Lung microvascular endothelial cell (primary cell): ENCODE results near the gene SREBF2. TPM values are rescaled to one million over a fixed set of nuclear protein-coding genes. Genes with fewer than 3 reads are reported as not detected.

ENCODE experiments used
- DNase-seq, 2 donors: peaks; one replicate each; pipeline versions ENCODE4 v3.0.0 to v3.0.0-alpha.2; 2010; ENCODE audit warnings: low read depth in 2 of 2
- total RNA-seq: library from RNA; depleted of rRNA; stranded (reverse); fragments of >200 nt; gene quantifications from 2 replicates; pipeline ENCODE4 v1.2.1, GENCODE V29; 2014

SREBF2 gene
- total RNA-seq = 36.4 and 47.2 TPM in 2 replicates

DNA sequence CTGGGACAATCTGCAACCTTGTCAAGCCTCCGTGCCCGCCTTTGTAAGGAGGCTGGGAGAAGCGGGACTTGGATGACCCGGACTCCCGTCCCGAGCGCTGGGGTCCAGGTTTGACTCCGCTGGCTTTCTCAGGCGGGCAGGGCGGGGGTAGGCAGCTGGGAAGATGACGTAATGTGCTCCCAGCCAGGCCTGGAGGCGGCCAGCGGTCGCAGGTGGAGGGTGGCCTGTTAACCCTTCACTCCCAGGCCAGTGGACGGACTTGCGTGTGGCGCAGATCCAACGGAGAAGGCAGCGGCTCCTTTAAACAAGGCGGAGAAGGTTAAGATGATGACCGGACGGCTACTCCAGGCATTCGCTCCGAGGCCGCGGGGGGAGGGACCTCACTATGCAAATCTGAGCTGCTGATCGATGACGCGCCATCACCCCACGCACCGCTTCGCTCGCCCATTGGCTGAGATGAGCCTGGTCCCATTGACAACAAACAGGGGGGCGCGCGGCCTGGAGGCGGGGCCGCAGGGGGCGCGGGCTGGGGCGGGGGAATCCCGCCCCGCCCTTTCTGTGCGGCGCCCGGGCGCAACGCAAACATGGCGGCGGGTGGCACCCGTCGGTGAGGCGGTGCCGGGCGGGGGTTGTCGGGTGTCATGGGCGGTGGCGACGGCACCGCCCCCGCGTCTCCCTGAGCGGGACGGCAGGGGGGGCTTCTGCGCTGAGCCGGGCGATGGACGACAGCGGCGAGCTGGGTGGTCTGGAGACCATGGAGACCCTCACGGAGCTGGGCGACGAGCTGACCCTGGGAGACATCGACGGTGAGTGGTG, at the start of gene SREBF2:
SREBF2 (plus strand) TSS at position 553 of the 816 bp plus-strand sequence; CDS start at position 719, 166 bp downstream.
- peak; percentile 99 to 100 for DNase-seq

DNA sequence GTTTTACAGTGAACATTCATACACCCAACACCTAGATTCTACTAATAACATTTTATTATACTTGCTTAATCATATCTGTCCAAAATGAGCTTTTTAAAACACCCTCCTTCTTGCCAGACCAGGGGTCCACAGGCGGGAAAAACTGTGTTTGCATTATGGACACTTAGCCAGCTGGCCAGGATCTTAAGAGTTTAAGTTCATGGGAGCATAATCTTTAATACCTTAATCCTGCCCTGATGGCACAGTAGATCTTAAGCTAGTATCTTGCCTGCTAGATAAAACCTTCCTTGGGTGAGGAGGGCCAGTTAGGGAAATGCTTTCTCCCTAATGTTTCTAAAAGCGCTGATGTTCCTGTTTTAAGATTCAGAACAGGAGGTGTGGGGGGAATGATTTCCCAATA, 45.6 kb upstream of the SREBF2 start:
- no peak for DNase-seq

DNA sequence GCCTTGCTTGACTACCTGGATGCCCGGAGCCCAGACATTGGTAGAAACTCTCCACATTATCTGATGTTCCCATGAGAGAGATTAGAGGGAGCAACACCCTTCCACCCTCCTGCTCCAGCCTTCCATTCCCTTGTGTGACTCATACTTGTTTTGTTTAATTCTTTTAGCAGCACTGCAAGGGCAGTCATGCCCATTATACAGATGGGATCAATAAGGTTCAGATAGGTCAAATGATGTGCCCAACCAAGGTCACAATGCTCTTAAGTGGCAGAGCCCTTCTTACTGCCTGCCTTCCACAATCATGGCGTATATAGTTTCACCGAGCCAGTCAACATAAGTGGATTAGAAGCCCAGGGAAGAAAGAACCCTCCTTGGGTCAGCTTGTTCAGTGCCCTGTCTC, 39.0 kb upstream of the SREBF2 start:
- no peak for DNase-seq

DNA sequence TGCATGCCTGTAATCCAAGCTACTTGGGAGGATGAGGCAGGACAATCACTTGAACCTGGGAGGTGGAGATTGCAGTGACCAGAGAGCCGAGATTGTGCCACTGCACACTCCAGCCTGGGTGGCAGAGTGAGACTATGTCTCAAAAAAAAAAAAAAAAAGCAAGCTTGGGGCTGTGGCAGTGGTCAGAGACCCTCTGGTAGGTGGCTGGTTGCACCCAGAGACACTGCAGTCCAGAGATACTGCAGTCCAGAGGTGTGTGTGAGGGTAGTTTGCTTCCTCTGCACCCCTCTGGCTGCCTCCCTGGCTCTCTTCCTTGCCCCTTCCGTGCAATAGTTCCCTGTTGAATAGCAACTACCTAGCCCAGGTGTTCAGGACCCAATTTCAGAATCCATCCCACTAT, 34.2 kb upstream of the SREBF2 start:
- DNase-seq = no peak

DNA sequence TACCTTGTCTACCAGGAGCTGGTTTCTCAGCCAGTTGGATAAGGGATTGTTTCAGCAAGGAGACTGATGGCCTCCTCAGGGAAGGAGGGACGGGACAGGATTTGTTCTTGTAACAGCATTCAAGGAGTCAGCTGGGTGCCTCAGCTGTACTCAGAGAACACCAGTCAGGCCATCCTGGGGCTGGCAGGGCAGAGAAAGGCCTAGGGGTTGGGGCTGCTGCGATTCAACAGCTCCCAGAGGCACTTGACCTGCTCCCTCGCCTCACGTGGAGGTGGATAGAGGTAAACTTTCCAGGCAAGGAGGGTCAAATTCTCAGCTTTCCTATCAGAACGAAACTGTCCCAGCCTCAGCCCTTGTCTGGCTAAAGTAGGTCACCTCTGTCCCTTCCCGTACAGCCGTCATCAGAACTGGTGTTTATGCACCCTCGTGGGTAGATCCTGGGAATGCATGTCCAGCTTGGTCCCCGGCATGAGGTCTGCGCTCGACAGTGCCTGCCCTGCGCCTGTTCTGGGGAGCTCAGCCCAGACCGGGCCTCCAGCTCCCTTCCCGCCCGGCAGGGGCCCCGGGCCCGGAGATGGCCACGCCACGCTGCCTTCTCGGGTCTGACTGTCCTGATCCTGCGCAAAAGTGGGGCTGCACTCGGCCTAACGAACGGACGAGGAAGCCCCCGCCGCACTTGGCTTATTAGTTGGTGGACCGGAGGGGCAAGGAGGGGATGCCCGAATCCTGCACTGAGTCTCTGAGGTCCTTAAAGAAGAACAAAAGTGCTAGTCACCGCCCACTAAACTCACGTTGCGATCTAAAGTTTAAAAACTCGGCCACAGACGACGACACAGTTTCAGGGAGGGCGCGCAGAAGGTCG, 33.2 kb upstream of the SREBF2 start:
- peak; percentile 19 to 45 for DNase-seq

DNA sequence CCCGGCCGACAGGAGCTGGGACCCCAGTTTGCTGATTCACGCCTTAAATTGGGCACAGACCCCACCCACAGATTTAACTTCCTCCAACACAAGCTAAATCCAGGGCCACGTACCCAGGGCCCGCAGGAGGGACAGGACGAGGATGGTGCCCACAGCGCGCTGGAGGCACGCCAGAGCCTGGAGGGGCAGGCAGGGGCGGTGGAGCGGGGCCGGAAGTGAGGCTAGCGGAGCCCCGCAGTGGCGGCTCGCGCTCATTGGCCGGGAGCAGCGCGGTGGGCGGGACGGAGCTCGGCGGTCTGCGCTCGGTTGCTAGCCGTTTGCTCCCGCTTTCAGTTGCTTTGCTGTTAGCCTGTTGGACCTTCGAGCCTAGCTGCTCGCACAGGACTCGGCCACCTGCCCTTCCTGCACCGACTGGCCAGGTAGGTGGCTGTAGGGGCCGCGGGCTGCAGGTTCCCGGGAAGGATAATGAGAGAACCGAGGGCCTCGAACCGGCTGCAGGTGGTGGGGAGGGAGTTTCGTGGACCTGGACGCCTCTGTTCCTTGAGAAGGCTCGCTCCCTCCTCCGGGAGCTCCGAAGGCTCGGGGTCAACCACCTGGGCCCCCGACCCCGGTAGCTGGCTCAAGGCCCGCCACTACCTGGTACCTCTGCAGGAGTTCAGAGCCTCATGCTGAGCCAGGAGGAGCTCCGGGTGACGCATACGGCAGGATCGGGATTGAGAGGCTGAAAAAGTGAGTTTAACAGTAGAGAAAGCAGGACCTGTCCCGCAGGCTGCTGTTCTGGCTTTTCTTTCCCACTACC, 32.4 kb upstream of the SREBF2 start, which contains the start of gene CCDC134:
CCDC134 (plus strand) TSS at position 332 of the 799 bp plus-strand sequence. CDS start 8,212 bp downstream, outside the sequence.
- peak; percentile 79 to 88 for DNase-seq

DNA sequence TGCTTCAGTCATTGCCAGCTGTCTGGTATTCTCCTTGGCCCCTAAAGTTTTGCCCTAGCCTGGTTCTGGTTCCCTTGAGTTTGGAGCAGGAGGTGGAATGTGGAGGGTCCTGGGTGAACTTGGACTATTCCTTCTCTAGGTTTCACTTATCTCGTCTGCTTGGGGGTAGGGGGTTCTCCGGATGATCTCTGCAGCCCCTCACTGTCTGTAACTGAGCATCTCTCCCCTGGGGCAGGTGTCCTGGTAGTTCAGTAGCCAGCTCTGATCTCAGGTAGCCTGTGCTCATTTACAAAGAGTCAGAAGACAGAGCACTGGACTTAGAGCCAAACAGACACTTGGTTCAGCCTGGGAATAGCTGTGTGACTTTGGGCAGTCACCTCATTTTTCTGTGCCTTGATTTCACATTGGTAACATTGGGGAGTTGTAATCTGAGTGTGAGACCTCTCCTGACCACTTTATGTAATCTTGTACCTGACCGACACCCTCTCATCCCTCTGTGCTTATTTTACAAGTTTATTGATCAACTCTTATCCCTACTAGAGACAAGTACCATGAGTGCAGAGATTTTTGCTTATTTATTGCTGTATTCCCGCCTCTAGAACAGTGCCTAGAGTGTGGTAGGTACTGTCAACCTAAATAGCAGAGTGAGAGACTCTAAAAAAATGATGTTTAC, 31.6 kb upstream of the SREBF2 start:
- no peak for DNase-seq

DNA sequence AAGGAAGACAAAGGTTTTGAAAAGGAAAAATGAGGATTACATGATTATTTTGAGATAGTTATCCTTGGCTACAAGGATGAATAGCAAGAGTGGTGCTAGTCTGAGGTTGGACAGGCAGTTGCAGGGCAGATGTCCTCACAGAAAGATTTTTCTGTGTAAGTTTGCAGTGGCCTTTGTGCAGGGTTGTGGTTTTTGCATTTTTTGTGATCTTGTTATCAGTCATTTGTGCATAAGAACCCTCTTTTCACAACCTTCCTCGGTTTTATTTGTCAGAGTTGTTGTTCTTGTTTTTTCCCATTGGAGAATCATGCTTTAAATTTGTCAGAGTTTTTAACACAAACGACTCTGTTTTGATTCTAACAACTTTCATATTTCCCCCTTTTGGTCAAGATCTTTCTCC, 31.0 kb upstream of the SREBF2 start:
- no peak for DNase-seq

DNA sequence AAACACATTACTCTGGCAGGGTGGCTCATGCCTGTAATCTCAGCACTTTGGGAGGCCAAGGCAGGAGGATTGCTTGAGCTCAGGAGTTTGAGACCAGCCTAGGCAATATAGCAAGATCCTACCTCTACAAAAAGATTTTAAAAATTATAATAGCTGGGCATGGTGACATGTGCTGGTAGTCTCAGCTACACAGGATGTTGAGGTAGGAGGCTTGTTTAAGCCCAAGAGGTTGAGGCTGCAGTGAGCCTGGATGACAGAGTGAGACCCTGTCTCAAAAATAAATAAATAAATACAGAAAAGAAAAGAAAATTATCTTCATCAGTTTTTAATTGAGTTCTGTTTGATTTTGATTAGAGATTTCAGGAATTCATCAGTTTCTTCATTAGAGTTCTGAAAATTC, 27.3 kb upstream of the SREBF2 start:
- DNase-seq = no peak

DNA sequence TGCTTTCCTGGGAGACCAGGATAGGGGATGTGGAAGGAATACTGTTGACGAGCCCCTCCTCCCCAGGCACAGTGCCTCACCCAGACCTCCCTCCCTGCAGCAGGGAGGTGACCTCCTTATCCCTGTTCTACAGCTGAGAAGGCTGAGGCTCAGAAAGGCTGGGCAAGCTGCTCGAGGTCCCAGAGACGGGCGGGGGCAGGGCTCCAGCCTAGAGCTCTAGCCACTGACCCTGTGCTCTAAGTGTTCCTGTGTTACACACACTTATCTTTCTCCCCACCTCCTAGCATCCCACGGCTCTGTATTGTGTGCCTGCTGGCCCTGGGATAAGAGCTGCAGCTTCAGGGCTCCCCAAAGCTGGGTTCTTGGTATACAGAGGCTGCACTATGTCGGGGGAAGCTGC, 24.5 kb upstream of the SREBF2 start:
- no peak for DNase-seq

DNA sequence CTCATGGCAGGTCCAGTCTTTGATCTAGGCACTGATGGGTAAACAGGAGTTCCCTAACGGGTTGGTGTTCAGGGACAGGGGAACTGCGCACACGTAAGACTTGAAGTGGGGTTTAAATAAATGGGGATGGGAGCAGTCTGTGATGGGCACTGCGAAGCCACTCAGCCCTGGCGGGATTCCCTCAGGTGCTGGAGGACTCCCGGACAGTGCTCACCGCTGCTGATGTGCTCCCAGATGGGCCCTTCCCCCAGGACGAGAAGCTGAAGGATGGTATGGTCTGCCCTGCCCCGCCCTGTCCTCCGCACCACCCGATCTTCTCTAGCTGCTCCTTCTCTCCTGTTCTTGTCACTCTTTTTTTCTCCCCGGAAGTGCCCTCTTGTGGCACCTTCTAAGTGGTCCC, 22.9 kb upstream of the SREBF2 start:
- DNase-seq = no peak

DNA sequence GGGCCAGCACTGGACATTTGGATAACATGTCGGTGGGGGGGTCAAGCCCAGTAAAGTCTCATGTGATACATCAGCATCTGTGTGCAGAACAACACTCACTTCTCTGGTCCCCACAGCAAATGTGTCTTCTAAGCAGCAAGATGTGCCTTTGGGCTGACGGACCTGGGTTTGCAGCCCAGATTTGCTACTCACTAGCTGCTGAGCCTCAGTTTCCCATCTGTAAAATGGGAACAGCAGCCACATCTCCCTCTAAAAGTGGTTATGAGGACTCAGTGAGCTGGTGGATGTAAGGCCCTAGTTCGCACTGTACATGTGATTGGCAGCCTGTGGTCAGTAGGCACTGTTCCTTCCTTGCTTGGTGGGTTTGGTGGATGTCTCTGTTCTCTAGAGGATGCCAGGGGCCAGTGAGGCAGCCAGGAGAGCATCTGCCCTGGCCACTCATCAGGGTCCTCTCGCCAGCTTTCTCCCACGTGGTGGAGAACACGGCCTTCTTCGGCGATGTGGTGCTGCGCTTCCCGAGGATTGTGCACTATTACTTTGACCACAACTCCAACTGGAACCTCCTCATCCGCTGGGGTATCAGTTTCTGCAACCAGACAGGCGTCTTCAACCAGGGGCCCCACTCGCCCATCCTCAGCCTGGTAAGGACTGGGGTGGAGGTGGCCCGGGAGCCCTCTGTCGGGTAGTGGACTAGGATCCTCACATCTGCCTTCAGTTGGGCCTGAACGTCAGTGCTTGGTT, 19.9 kb upstream of the SREBF2 start:
- no peak for DNase-seq

DNA sequence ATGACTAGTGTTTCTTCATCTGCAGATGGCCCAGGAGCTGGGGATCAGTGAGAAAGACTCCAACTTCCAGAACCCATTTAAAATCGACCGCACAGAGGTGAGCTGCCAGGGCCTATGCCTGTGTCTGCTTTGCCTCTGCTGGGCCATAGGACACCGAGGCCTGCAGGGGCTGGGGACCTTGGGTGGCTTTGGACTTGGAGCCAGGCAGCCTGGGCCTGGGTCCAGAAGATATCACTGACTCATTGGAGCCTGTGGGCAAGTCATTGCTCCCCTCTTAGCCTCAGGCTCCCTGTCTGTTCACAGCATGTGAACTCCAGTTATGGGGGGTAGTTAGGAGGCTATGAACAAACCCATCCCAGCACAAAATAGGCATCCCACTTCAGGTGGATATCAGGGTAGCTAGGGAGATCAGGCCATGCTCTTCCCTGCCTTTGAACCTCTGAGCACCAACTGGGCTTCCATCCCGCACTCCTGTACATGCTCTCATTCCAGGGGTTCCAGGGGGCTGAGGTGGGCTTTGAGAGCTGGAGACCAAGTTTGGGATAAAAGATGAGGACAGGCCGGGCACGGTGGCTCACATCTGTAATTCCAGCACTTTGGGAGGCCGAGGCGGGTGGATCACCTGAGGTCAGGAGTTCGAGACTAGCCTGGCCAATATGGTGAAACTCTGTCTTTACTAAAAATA, 19.0 kb upstream of the SREBF2 start:
- DNase-seq = no peak

DNA sequence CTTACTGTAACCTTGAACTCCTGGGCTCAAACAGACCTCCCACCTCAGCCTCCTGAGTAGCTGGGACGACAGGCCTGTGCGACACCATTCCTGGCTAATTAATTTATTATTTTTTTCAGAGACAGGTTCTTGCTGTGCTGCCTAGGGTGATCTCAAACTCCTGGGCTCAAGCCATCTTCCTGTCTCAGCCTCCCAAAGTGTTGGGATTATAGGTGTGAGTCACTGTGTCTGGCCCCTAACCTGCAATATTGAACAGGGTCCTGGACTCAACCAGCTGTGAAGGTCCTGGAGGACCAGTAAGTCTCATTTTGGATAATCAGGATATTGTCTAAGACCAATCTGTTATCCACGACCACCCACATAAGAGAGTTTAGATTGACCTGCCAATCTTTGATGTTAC, 17.2 kb upstream of the SREBF2 start:
- DNase-seq = no peak

DNA sequence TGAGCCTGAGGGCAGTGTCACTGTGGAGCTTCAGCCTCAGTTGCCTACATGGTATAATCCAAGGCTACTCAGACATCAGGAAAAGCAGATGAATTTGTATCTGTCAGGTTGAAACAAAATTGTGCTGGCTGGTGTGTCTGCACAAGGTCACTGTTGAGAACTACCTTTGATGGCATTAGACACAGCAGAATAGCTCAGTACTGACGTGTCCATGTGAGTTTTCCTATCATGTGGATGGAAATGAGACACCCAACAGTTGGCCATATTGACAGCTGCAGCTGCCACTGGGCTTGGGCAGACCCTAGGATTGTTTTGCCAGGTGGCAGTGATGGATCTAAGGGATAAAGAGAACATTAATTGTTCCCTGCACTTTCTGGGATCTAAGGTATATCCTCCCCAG, 16.7 kb upstream of the SREBF2 start:
- no peak for DNase-seq

DNA sequence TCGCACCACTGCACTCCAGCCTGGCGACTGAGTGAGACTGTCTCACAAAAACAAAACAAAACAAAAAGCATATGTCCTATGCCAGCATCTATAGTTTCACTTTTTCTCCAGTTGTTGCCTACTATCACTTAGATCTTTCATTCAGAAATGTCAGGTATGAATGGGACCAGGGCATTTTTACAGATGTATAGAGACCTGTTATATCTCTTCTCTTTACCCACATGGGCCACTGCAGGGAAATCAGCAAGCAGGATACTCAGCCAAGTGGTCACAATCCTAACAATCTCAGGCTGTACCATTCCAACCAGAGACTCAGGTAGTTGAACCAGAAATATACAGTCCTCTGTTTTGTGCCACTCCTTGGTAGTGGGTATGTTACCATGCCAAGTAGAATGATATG, 16.0 kb upstream of the SREBF2 start:
- DNase-seq = no peak

DNA sequence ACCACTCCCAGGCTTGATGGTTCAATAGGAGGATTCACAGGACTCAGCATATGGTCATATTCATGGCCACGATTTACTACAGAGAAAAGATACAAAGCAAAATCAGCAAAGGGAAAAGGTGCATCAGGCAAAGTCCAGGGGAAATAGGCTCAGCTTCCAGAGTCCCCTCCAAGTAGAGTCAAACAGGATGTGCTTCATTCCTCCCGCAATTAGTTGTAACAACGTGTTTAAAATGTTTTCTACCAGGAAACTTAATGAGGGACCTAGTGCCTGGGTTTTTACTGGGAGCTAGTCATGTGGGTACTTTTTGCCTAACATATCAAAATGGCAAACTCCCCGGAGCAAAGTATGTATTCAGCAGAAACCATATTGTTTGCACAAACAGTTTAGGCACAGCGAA, 14.9 kb upstream of the SREBF2 start:
- no peak for DNase-seq

DNA sequence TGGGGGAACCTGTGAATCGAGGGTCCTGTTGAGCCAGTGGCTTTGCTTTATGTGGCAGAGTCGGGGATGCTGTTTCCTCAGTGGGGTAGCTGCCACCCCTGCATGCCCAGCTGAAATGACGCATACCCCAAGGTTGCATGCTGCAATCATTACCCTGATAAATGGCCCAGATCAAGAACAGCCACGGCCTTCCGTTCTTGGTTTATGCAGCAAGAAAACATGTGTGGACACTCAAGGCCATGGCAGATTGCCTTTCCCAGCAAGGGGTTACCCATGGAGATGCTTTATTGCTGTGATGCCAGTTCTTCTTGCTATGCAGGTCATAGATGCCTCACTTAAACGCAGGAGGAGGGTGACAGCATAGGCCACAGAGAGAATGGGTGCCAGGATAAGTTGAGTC, 14.3 kb upstream of the SREBF2 start:
- no peak for DNase-seq

DNA sequence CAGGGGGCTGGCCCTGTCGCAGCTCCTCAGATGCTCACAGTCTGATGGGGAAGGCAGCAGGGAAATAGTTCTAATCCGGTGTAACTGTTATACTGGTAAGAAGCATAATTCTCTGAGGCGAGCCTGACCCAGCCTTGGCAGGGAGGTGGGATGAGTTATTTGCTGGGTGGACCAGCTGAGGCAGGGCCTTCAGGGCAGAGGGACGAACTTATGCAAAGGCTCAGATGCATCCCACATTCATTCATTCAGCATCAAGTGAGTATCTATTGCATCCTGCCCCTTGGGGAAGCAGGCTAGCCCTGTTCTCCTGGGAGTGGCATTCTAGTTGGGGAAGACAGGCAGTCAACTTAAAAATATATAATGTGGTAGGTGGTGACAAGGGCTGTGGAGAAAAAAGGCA, 13.6 kb upstream of the SREBF2 start:
- no peak for DNase-seq

DNA sequence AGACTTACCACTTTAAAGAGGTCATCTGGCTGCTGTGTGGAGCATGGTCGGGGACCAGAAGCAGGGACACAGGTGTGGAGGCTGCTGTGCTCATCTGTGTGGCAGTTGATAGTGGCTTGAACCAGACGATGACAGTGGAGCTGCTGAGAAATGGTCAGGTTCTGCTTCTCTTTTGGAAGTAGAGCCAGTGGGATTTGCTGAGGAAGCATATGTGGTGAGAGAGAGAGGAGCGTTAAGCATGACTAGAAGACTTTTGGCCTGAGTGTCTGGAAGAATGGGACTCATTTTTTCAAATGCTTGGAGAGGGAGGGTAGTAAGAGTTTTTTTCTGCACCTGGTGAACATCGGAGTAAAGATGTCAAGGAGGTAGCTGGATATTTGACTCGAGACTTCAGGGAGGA, 12.5 kb upstream of the SREBF2 start:
- DNase-seq = no peak
